Liver (tissue), 9 donors: ENCODE results near the gene PHC3. TPM values are rescaled to one million over a fixed set of nuclear protein-coding genes. Genes with fewer than 3 reads are reported as not detected.

Experiments
- DNase-seq: peaks from one replicate; pipeline ENCODE4 v3.0.0-alpha.2; 2017; ENCODE audit warnings: low spot score
- H3K27ac ChIP-seq, 2 donors: one replicate each; pipeline ENCODE4 v1.7.0; 2013; ENCODE audit warnings: inconsistent platforms in 2 of 2, low read length in 2 of 2, control low read depth in 1 of 2, low read depth in 1 of 2, mild to moderate bottlenecking in 1 of 2
- H3K27me3 ChIP-seq, 4 donors: one replicate each; pipeline versions ENCODE4 v1.6.1 to v1.7.0; 2013; ENCODE audit warnings: low read length in 3 of 4, inconsistent platforms in 1 of 4, mild to moderate bottlenecking in 1 of 4, moderate library complexity in 1 of 4; ENCODE audit not compliant: control insufficient read depth in 4 of 4, insufficient read depth in 4 of 4
- H3K36me3 ChIP-seq, 4 donors: one replicate each; pipeline versions ENCODE4 v1.6.1 to v1.7.0; 2013; ENCODE audit warnings: low read length in 3 of 4, mild to moderate bottlenecking in 3 of 4, low read depth in 1 of 4, moderate library complexity in 1 of 4; ENCODE audit not compliant: control insufficient read depth in 4 of 4, insufficient read depth in 3 of 4
- H3K4me1 ChIP-seq, 4 donors: one replicate each; pipeline versions ENCODE4 v1.6.1 to v1.7.0; 2013; ENCODE audit warnings: low read length in 3 of 4, mild to moderate bottlenecking in 3 of 4, moderate library complexity in 1 of 4; ENCODE audit not compliant: control insufficient read depth in 4 of 4, insufficient read depth in 4 of 4
- H3K4me3 ChIP-seq, 3 donors: one replicate each; pipeline versions ENCODE4 v1.6.1 to v1.7.0; 2013; ENCODE audit warnings: low read length in 3 of 3, control low read depth in 1 of 3, low read depth in 1 of 3, mild to moderate bottlenecking in 1 of 3
- H3K9ac ChIP-seq, 2 donors: one replicate each; pipeline ENCODE4 v1.7.0; 2013; ENCODE audit warnings: low read length in 2 of 2, mild to moderate bottlenecking in 2 of 2, moderate library complexity in 2 of 2, control low read depth in 1 of 2, low read depth in 1 of 2
- H3K9me3 ChIP-seq, 4 donors: one replicate each; pipeline versions ENCODE4 v1.6.1 to v1.7.0; 2013; ENCODE audit warnings: low read length in 3 of 4; ENCODE audit not compliant: control insufficient read depth in 4 of 4
- EGR1 ChIP-seq, 2 donors: IDR thresholded peaks; 2 replicates each; pipeline ENCODE4 v1.6.1; 2016 to 2018; ENCODE audit warnings: antibody characterized with exemption in 2 of 2, low read depth in 2 of 2
- FOXA1 ChIP-seq: IDR thresholded peaks from 2 replicates; pipeline ENCODE4 v1.6.1; 2016; ENCODE audit warnings: antibody characterized with exemption
- FOXA2 ChIP-seq: IDR thresholded peaks from 2 replicates; pipeline ENCODE4 v1.6.1; 2016; ENCODE audit warnings: antibody characterized with exemption
- GABPA ChIP-seq, 2 donors: IDR thresholded peaks in 1 of 2; conservative IDR thresholded peaks in 1 of 2; 2 replicates each; pipeline ENCODE4 v1.6.1; 2016; ENCODE audit warnings: antibody characterized with exemption in 2 of 2, mild to moderate bottlenecking in 1 of 2, moderate library complexity in 1 of 2
- HNF4A ChIP-seq, 2 donors: conservative IDR thresholded peaks; 2 replicates each; pipeline ENCODE4 v1.6.1; 2016; ENCODE audit warnings: antibody characterized with exemption in 2 of 2, mild to moderate bottlenecking in 2 of 2
- HNF4G ChIP-seq: IDR thresholded peaks from 2 replicates; pipeline ENCODE4 v1.6.1; 2016; ENCODE audit warnings: antibody characterized with exemption
- JUND ChIP-seq, 2 donors: IDR thresholded peaks; 2 replicates each; pipeline ENCODE4 v1.6.1; 2016; ENCODE audit warnings: antibody characterized with exemption in 2 of 2
- MAX ChIP-seq: IDR thresholded peaks from 2 replicates; pipeline ENCODE4 v1.6.1; 2016; ENCODE audit warnings: antibody characterized with exemption
- NR2F2 ChIP-seq: IDR thresholded peaks from 2 replicates; pipeline ENCODE4 v1.6.1; 2016; ENCODE audit warnings: antibody characterized with exemption
- RAD21 ChIP-seq, 2 donors: IDR thresholded peaks; 2 replicates each; pipeline ENCODE4 v1.6.1; 2016; ENCODE audit warnings: antibody characterized with exemption in 2 of 2, mild to moderate bottlenecking in 2 of 2
- REST ChIP-seq: IDR thresholded peaks from 2 replicates; pipeline ENCODE4 v1.6.1; 2016; ENCODE audit warnings: antibody characterized with exemption, mild to moderate bottlenecking
- RXRA ChIP-seq, 2 donors: IDR thresholded peaks; 2 replicates each; pipeline ENCODE4 v1.6.1; 2017 to 2018; ENCODE audit warnings: antibody characterized with exemption in 2 of 2, mild to moderate bottlenecking in 1 of 2
- SP1 ChIP-seq: IDR thresholded peaks from 2 replicates; pipeline ENCODE4 v1.6.1; 2018; ENCODE audit warnings: antibody characterized with exemption, mild to moderate bottlenecking
- TAF1 ChIP-seq: conservative IDR thresholded peaks from 2 replicates; pipeline ENCODE4 v1.6.1; 2016; ENCODE audit warnings: antibody characterized with exemption, mild to moderate bottlenecking
- YY1 ChIP-seq: IDR thresholded peaks from 2 replicates; pipeline ENCODE4 v1.6.1; 2016; ENCODE audit warnings: antibody characterized with exemption, mild to moderate bottlenecking
- ZBTB33 ChIP-seq: IDR thresholded peaks from 2 replicates; pipeline ENCODE4 v1.6.1; 2016; ENCODE audit warnings: antibody characterized with exemption
- WGBS: extraction: QIAGEN DNeasy Blood & Tissue Kit; methylation state at CpG from one replicate; pipeline ENCODE4 v1.1.7; 2013; 5-methylcytosine and 5-hydroxymethylcytosine counted together
- polyA plus RNA-seq, 2 donors: library from polyadenylated mRNA; stranded (reverse) in 1 of 2; unstranded in 1 of 2; fragments of 200-250 nt in 1 of 2; fragments of >200 nt in 1 of 2; fragmentation: Nextera tagmentation in 1 of 2; extraction: Ambion mirVana in 1 of 2; gene quantifications; one replicate each; pipeline versions ENCODE4 v1.2.1 to v1.2.3, GENCODE V29; 2013 to 2015
- total RNA-seq, 2 donors: library from RNA; depleted of rRNA; stranded (reverse); fragments of >200 nt; gene quantifications; one replicate each; pipeline ENCODE4 v1.2.3, GENCODE V29; 2014
- TF ChIP-seq, protein P1 (sequence below): fragments of 150-350 bp; IDR thresholded peaks from 2 replicates; pipeline ENCODE4 v1.5.1; 2017; ENCODE audit warnings: improper control_type of control experiment, low read depth, low read length; ENCODE audit not compliant: missing input control
- donor health status: healthy.
- donor health status: healthy.
- donor health status: healthy.
- donor health status: healthy.
- donor health status: healthy.

PHC3 gene
- total and polyA plus RNA-seq, 4 donors = 3.9 to 44.7 (median 24.2) TPM

- no peak overlapping the region for H3K9ac ChIP-seq
- DNase-seq = no peak
- no peaks in the 10 kb centered on the region for H3K4me1 ChIP-seq
- WGBS = 97% methylated on average over 8 of the region's 8 CpGs
- no peak overlapping the region for H3K27ac ChIP-seq
- H3K9me3 ChIP-seq = no peaks in the 10 kb centered on the region
- H3K27me3 ChIP-seq = no peaks in the 10 kb centered on the region
- peaks cover 7 to 62% (median 34%) of the 10 kb centered on the region in 4 donors for H3K36me3 ChIP-seq
- H3K4me3 ChIP-seq = no peak overlapping the region
- TF ChIP-seq ZBTB33 (no peak), HNF4G (no peak), YY1 (no peak), FOXA2 (no peak), RXRA (IDR thresholded peaks at IDR 0.05) (no peak), FOXA1 (no peak), EGR1 (IDR thresholded peaks at IDR 0.05; ENCODE audit: low read depth in 2 of 2) (no peak), SP1 (no peak), RAD21 (IDR thresholded peaks at IDR 0.05) (no peak), GABPA (IDR thresholded peaks at IDR 0.05 in 1 of 2, conservative IDR thresholded peaks at IDR 0.05 in 1 of 2) (no peak), HNF4A (conservative IDR thresholded peaks at IDR 0.05) (no peak), NR2F2 (no peak), MAX (no peak), TAF1 (no peak)
These were observed 79.1 kb downstream of the PHC3 start for GRCh38 chr3:170102431-170102830.

DNA sequence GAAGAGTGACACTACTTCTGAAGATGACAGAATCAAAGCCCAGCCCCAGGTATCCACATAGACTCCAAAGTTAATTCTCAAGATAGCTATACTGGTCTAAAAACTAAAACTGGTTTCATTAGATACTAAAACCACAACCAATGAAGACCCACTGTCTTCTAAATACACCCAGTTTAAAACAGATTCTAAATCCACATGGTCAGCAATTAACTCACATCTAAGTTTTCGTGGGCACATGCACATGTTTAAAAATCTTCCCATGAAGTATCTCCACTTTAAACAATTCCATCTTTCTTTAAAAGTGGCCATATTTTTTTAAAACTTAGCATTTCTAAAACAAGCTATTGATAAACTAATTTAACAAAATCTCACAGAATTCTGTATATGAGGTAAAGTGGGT is 80.6 kb downstream of the PHC3 start:
- Histone ChIP-seq H3K27me3 (no peaks in the 10 kb centered on the region), H3K9me3 (no peaks in the 10 kb centered on the region), H3K27ac (no peak overlapping the region), H3K4me1 (no peaks in the 10 kb centered on the region), H3K9ac (no peak overlapping the region), H3K4me3 (no peak overlapping the region), H3K36me3 (peaks cover 9 to 77% (median 42%) of the 10 kb centered on the region in 4 donors)
- 94% methylated on average over 1 of the region's 1 CpG for WGBS
- TF ChIP-seq RXRA (IDR thresholded peaks at IDR 0.05) (no peak), TAF1 (no peak), RAD21 (IDR thresholded peaks at IDR 0.05) (no peak), ZBTB33 (no peak), EGR1 (IDR thresholded peaks at IDR 0.05; ENCODE audit: low read depth in 2 of 2) (no peak), FOXA1 (no peak)
- no peak for DNase-seq

DNA sequence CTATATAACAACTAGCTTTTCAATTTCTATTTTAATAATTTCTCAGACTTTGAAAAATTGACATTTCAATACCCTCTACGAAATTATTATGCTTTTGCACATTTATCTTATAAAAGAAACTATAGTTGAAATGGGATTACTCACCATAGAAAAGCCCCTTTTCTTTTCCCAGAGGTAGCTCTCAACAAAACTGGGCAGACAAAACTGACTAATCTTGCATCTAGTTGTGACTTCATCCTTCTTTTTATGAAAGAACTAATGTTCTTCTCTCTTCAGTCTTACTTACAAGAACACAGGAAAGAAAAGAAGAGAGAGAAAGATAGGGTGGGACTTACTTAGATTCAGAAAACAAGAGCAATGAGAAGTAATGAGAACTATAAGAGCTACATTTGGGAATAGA is 82.8 kb downstream of the PHC3 start:
- H3K27ac ChIP-seq = no peak overlapping the region
- DNase-seq = no peak
- H3K9me3 ChIP-seq = no peaks in the 10 kb centered on the region
- no peak overlapping the region for H3K9ac ChIP-seq
- H3K4me1 ChIP-seq = no peaks in the 10 kb centered on the region
- H3K27me3 ChIP-seq = no peaks in the 10 kb centered on the region
- WGBS = 89% methylated on average over 1 of the region's 1 CpG
- TF ChIP-seq HNF4A (conservative IDR thresholded peaks at IDR 0.05) (no peak), JUND (IDR thresholded peaks at IDR 0.05) (no peak), EGR1 (IDR thresholded peaks at IDR 0.05; ENCODE audit: low read depth in 2 of 2) (no peak), YY1 (no peak), FOXA1 (no peak), REST (no peak), MAX (no peak)
- TF ChIP-seq, protein P1, sequence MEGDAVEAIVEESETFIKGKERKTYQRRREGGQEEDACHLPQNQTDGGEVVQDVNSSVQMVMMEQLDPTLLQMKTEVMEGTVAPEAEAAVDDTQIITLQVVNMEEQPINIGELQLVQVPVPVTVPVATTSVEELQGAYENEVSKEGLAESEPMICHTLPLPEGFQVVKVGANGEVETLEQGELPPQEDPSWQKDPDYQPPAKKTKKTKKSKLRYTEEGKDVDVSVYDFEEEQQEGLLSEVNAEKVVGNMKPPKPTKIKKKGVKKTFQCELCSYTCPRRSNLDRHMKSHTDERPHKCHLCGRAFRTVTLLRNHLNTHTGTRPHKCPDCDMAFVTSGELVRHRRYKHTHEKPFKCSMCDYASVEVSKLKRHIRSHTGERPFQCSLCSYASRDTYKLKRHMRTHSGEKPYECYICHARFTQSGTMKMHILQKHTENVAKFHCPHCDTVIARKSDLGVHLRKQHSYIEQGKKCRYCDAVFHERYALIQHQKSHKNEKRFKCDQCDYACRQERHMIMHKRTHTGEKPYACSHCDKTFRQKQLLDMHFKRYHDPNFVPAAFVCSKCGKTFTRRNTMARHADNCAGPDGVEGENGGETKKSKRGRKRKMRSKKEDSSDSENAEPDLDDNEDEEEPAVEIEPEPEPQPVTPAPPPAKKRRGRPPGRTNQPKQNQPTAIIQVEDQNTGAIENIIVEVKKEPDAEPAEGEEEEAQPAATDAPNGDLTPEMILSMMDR = no peak
- H3K36me3 ChIP-seq = peaks cover 10 to 89% (median 49%) of the 10 kb centered on the region in 4 donors
- no peak overlapping the region for H3K4me3 ChIP-seq
